ENCODE results near the gene SHANK2. TPM values are rescaled to one million over a fixed set of nuclear protein-coding genes. Genes with fewer than 3 reads are reported as not detected.
"Not testable (repeated sequence)": the region's sequence is repeated elsewhere in the genome, so short reads cannot be mapped to it uniquely, and the experiment has no call there.

Gene SHANK2
- total RNA-seq, 1 donor from 2014 or later: 0.11 TPM

GRCh38 chr11:71247551-71248250 is 4.7 kb downstream of the SHANK2 start:
- intact Hi-C loops (cut with DNase I): no loop called here
- DNase-seq (ENCODE audit: low spot score): no peak

- intact Hi-C loops (cut with DNase I): no loop called here
- DNase-seq (ENCODE audit: low spot score): no peak
Observed at GRCh38 chr11:71246559-71246958, 5.8 kb downstream of the SHANK2 start.

DNA sequence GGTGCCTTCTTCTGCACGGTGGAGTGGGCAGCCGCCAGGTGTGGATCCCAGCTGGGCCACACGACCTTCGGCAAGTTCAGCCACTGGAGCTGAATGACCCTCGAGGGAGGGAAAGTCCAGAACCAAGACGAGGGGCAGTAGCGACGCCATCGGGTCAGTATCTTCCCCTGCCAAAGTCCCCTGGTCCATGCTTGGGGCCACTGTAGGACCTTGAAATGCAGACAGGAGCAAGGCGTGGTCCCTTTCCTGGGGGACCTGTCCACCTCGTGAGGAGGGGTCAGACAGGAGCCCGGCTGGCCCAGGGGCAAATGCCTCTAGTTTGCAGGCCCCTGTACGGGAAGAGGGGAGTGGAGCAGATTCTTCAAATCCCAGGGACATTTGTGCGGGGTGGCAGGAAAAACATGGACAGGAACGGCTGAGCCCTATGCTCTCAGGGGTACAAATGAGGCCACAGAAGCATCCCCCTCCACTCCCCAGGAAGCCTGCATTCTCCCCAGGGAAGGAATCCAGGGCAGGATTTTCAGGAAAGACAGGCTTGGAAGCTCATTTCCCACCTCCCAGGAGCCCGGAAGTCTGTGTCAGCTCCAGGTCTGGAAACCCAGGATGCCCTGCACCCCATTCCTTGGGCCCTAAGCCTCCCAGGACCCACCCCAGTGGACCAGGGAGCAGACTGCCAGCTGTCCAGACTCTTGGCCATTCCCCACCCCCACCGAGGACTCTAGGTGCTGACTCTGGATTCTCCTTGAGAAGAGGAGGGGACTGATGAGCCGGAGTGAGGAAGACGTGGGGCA is 6.6 kb downstream of the SHANK2 start:
- DNase-seq (ENCODE audit: low spot score): peak; percentile 50
- intact Hi-C loops (cut with DNase I): no loop called here

DNA sequence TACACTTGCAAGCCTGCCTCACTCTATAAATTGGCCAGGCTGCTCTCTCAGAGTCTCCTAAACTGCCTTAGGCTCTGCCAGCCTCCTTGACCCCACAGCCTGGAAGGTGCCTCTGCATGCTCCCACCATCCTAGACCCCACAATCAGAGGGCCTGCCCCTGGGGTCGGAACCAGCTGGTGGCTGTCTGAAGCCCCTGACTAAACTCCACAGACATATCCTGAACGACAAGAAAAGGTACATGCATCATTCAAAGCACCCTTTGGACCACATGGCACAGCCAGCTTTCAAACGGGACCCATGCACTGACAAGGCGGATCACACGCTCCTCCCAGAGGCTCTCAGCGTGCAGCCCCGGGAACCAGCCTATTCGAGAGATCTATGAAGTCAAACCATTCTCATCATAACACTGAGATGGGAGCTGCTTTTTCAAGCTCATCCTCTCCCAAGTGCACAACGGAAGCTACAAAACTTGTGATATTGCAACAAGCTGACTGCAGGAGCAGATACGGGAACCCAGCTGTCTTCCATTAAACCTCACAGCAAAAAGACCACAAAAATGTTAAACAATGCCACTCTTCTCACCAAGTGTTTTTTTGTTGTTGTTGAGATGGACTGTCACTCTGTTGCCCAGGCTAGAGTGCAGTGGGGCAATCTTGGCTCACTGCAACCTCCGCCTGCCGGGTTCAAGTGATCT is 8.1 kb downstream of the SHANK2 start:
- intact Hi-C loops (cut with DNase I): no loop called here
- peak; percentile 46 for DNase-seq (ENCODE audit: low spot score)

GRCh38 chr11:71242391-71242790 is 10.0 kb downstream of the SHANK2 start:
- intact Hi-C loops (cut with DNase I): no loop called here
- no peak for DNase-seq (ENCODE audit: low spot score)

DNA sequence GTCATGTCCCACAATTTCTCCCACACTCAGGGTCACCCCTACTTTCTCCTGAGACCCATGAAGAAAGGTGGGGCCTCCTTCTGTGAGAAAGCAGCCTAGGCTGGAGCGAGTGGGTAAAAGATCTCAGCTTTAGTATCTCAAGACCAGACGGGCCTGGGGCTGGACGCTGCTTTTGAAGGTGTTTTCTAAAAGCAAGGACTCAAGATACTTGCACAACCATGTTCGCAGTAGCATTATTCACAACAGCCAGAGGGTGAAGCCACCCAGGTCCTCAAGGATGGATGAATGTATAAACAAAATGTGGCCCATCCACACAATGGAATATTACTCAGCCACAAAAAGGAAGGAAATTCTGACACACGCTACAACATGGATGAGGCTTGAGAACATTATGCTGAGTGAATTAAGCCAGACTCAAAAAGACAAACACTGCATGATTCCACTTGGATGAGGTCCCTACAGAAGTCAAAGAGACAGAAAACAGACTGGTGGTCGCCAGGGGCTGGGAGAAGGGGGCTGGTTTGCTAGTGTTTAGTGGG is 10.6 kb downstream of the SHANK2 start:
- no peak for DNase-seq (ENCODE audit: low spot score)
- intact Hi-C loops (cut with DNase I): no loop called here

GRCh38 chr11:71240865-71241691 is 11.3 kb downstream of the SHANK2 start:
- DNase-seq (ENCODE audit: low spot score): no peak
- intact Hi-C loops (cut with DNase I): no loop called here

DNA sequence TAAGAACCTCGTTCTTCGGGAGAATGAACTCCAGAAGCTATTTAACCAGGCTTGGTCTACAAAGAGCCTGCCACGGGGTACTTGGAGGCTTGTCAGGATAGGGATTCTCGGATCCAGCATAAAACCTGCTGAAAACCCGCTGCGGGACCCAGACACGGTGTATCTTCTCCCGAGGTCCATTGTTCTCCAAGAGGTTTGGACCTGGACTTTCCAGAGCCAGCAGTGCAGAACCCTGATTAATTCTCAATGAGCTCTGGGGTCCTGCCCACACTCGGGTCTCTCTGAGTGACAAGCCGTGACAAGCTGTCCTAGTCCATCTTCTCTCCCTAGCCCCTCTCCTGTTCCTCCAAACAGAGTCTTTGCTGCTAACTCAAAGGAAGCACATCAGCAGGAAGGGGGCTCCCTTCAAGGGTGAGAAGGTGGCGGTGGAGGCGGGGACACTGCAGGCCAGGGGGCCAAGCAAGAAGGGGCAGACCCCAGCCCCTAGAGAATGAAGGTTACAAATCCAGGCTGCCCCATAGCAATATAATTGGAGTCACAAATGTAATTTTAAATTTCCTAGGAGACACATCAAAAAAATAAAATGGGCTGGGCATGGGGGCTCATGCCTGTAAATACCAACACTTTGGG is 12.2 kb downstream of the SHANK2 start:
- intact Hi-C loops (cut with DNase I): no loop called here
- DNase-seq (ENCODE audit: low spot score): no peak

DNA sequence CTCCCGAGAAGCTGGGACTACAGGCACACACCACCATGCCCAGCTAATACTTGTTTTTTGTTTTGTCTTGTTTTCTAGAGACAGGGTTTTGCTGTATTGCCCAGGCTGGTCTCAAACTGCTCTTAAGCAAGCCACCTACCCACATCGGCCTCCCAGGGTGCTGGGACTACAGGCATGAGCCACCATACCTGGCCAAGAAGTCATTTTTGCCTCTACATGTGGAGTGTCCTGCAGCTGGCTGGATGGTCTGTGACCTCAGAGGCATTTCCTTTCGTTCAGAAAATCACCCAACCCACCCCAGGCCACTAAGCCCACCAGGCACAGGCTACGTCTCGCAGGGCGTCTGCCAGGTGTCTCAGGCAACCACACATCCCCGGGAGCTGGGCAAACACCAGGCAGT is 12.8 kb downstream of the SHANK2 start:
- DNase-seq (ENCODE audit: low spot score): no peak
- intact Hi-C loops (cut with DNase I): no loop called here

DNA sequence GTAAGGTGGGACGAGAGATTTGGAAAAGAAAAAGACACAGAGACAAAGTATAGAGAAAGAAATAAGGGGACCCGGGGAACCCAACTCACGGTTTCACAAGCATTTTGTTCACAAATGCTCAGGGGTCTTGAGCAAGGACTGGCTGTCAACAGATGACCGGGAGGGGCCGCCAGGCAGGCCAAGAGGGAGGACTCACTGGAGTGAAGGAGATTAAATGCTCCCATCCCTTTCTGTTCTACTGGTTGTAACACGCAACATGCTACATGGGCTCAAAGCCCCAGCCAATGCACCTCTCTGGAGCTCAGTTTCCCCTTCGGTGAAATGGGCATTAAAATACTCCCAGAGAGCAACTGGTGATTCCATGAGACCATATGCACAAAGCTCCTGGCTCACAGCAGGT is 13.4 kb downstream of the SHANK2 start:
- intact Hi-C loops (cut with DNase I): no loop called here
- no peak for DNase-seq (ENCODE audit: low spot score)

- intact Hi-C loops (cut with DNase I): no loop called here
- DNase-seq (ENCODE audit: low spot score): no peak
Observed at GRCh38 chr11:71238285-71238875, 14.0 kb downstream of the SHANK2 start.

GRCh38 chr11:71237853-71238252 is 14.5 kb downstream of the SHANK2 start:
- intact Hi-C loops (cut with DNase I): no loop called here
- no peak for DNase-seq (ENCODE audit: low spot score)

DNA sequence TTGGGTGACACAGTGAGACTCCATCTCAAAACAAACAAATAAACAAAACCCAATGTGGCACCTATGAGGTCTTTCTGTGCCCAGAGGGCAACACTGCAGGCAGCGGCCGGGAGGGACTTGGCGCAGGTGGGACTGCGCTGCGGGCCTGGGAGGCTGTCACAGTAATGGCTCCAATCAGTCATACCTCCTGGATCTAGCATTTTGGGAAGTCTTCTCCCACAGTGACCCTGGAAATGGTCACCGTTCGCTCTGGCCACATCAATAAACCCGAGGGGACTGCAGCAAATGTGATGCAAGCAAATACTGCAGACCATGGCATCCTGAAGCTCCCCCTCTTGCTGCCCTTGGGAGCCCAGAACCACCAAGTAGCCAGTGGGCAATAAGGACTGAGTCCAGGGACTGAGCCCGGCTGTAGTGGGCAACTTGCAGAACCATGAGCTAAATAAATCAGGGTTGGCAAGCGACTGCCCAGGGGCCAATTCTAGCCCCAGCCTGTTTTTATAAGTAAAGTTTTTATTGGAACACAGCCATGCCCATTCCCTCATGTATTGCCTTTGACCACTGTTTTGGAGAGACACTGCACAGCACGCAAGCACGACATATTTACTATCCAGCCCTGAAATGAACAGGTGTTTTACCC is 15.4 kb downstream of the SHANK2 start:
- peak; percentile 49 for DNase-seq (ENCODE audit: low spot score)
- intact Hi-C loops (cut with DNase I): no loop called here

GRCh38 chr11:71235719-71236118 is 16.7 kb downstream of the SHANK2 start:
- peak; percentile 49 for DNase-seq (ENCODE audit: low spot score)
- intact Hi-C loops (cut with DNase I): no loop called here

GRCh38 chr11:71233896-71234852 is 18.2 kb downstream of the SHANK2 start:
- intact Hi-C loops (cut with DNase I): not testable (repeated sequence)
- DNase-seq (ENCODE audit: low spot score): peak; percentile 49

GRCh38 chr11:71232364-71232763 is 20.0 kb downstream of the SHANK2 start:
- no peak for DNase-seq (ENCODE audit: low spot score)
- intact Hi-C loops (cut with DNase I): no loop called here

GRCh38 chr11:71228961-71229360 is 23.4 kb downstream of the SHANK2 start:
- DNase-seq (ENCODE audit: low spot score): no peak
- intact Hi-C loops (cut with DNase I): no loop called here

All from cardiac septum (tissue), 1 donor.